Nasal cavity respiratory epithelium epithelial cell of viscerocranial mucosa (primary cell): Measurements from ENCODE around the gene ACO1. TPM values are rescaled to one million over a fixed set of nuclear protein-coding genes. Genes with fewer than 3 reads are reported as not detected.

ENCODE experiments used
- total RNA-seq: library from RNA; depleted of rRNA; stranded (reverse); fragments of >200 nt; gene quantifications from 2 replicates; pipeline ENCODE4 v1.2.3, GENCODE V29; 2014

Gene ACO1
- 13.3 and 41.6 TPM in 2 replicates for total RNA-seq

GRCh38 chr9:32384364-32385151, at the start of gene ACO1:
Gene ACO1, plus strand, starts transcription at chr9:32384643. Its CDS starts 20,864 bp downstream, at chr9:32405507.

Other genes starting within 250 kb of the ACO1 start
- gene RIGI, start 141.6 kb downstream of the ACO1 start, total RNA-seq, result 6.5 TPM in 2 replicates
- gene SMIM27, start 167.7 kb downstream of the ACO1 start, total RNA-seq, result 1.4 and 1.6 TPM in 2 replicates
- 42.6 and 55.4 TPM in 2 replicates for gene TOPORS, start 167.9 kb downstream of the ACO1 start, total RNA-seq
- gene NDUFB6, start 188.5 kb downstream of the ACO1 start, total RNA-seq, result 14.3 and 14.7 TPM in 2 replicates